Neural cell (in vitro differentiated cells): ENCODE results near the gene APOL4. TPM values are rescaled to one million over a fixed set of nuclear protein-coding genes. Genes with fewer than 3 reads are reported as not detected.

Experiments used
- H2AFZ ChIP-seq: fragments of 200-600, 300-800 bp; sonication (generic), shearing (Covaris generic); 2 replicates; pipeline ENCODE4 v1.6.0; 2014; ENCODE audit warnings: low read depth, mild to moderate bottlenecking, antibody characterized with exemption, low read length, moderate library complexity
- H3F3A ChIP-seq: fragments of 200-600 bp; shearing (Covaris generic); 2 replicates; pipeline ENCODE4 v1.6.1; 2016; ENCODE audit warnings: mild to moderate bottlenecking, moderate library complexity, mixed read lengths, antibody characterized with exemption, low read length; ENCODE audit not compliant: insufficient read depth, poor library complexity, severe bottlenecking
- H3K27ac ChIP-seq: fragments of 200-600, 300-800 bp; sonication (generic), shearing (Covaris generic); 2 replicates; pipeline ENCODE4 v1.5.1; 2014; ENCODE audit warnings: mild to moderate bottlenecking, low read length, moderate library complexity
- H3K27me3 ChIP-seq: fragments of 300-800, 200-600 bp; sonication (generic), shearing (Covaris generic); 2 replicates; pipeline ENCODE4 v1.6.0; 2014; ENCODE audit warnings: mild to moderate bottlenecking, low read depth, low read length, moderate library complexity; ENCODE audit not compliant: insufficient read depth
- H3K36me3 ChIP-seq: fragments of 300-800, 200-600 bp; sonication (generic), shearing (Covaris generic); 2 replicates; pipeline ENCODE4 v1.5.1; 2014; ENCODE audit warnings: mild to moderate bottlenecking, antibody characterized with exemption, low read length, moderate library complexity; ENCODE audit not compliant: insufficient read depth
- H3K4me2 ChIP-seq: fragments of 300-800, 200-600 bp; sonication (generic), shearing (Covaris generic); 2 replicates; pipeline ENCODE4 v1.6.0; 2014; ENCODE audit warnings: mild to moderate bottlenecking, low read length
- H3K4me3 ChIP-seq: fragments of 300-800, 200-600 bp; sonication (generic), shearing (Covaris generic); 2 replicates; pipeline ENCODE4 v1.5.1; 2014; ENCODE audit warnings: mild to moderate bottlenecking, low read length, moderate library complexity
- H3K79me2 ChIP-seq: fragments of 200-600 bp; shearing (Covaris generic); replicated peaks from 2 replicates; pipeline ENCODE4 v1.6.0; 2014; ENCODE audit warnings: mild to moderate bottlenecking, low read length, moderate library complexity; ENCODE audit not compliant: insufficient read depth
- H3K9ac ChIP-seq: fragments of 300-800, 200-600 bp; sonication (generic), shearing (Covaris generic); 2 replicates; pipeline ENCODE4 v1.6.1; 2016; ENCODE audit warnings: mild to moderate bottlenecking, low read length, mixed read lengths
- H3K9me2 ChIP-seq: fragments of 200-600 bp; shearing (Covaris generic); 2 replicates; pipeline ENCODE4 v1.6.1; 2016; ENCODE audit warnings: mild to moderate bottlenecking, low read length, mixed read lengths; ENCODE audit not compliant: insufficient read depth
- H3K9me3 ChIP-seq: fragments of 200-600, 300-800 bp; sonication (generic), shearing (Covaris generic); 2 replicates; pipeline ENCODE4 v1.6.1; 2016; ENCODE audit warnings: mild to moderate bottlenecking, mixed run types, low read length, moderate library complexity, mixed read lengths
- H4K20me1 ChIP-seq: fragments of 200-600 bp; shearing (Covaris generic); 2 replicates; pipeline ENCODE4 v1.6.1; 2016; ENCODE audit warnings: mild to moderate bottlenecking, mixed run types; ENCODE audit not compliant: insufficient read depth
- CTCF ChIP-seq: fragments of 450-650 bp; IDR thresholded peaks from 2 replicates; pipeline ENCODE4 v1.5.1; 2014; ENCODE audit warnings: antibody characterized with exemption, mild to moderate bottlenecking, moderate library complexity; ENCODE audit not compliant: poor library complexity, severe bottlenecking
- EP300 ChIP-seq: fragments of 450-650 bp; conservative IDR thresholded peaks from 2 replicates; pipeline ENCODE4 v1.6.1; 2014; ENCODE audit warnings: antibody characterized with exemption, mild to moderate bottlenecking, moderate library complexity; ENCODE audit not compliant: poor library complexity, severe bottlenecking
- EZH2 ChIP-seq: fragments of 200-600, 300-800 bp; shearing (Covaris generic), sonication (generic); IDR thresholded peaks from 2 replicates; pipeline ENCODE4 v1.6.1; 2014; ENCODE audit warnings: antibody characterized with exemption, low read length, borderline replicate concordance, mild to moderate bottlenecking; ENCODE audit not compliant: insufficient read depth, poor library complexity, severe bottlenecking
- MXI1 ChIP-seq: fragments of 450-650 bp; conservative IDR thresholded peaks from 2 replicates; pipeline ENCODE4 v1.6.1; 2014; ENCODE audit warnings: antibody characterized with exemption, mild to moderate bottlenecking; ENCODE audit not compliant: poor library complexity, severe bottlenecking
- POLR2AphosphoS5 ChIP-seq: IDR thresholded peaks from 2 replicates; pipeline ENCODE4 v1.6.1; 2012
- RAD21 ChIP-seq: fragments of 450-650 bp; conservative IDR thresholded peaks from 2 replicates; pipeline ENCODE4 v1.6.1; 2014; ENCODE audit warnings: antibody characterized with exemption, mild to moderate bottlenecking, moderate library complexity
- REST ChIP-seq: IDR thresholded peaks from 2 replicates; pipeline ENCODE4 v1.6.1; 2012; ENCODE audit warnings: borderline replicate concordance
- SMC3 ChIP-seq: fragments of 450-650 bp; conservative IDR thresholded peaks from 2 replicates; pipeline ENCODE4 v1.6.1; 2014; ENCODE audit warnings: antibody characterized with exemption, mild to moderate bottlenecking, moderate library complexity; ENCODE audit not compliant: poor library complexity
- TAF1 ChIP-seq: IDR thresholded peaks from 2 replicates; pipeline ENCODE4 v1.6.1; 2012; ENCODE audit warnings: low read depth
- polyA plus RNA-seq: library from polyadenylated mRNA; depleted of rRNA; stranded (reverse); fragments of >200 nt; gene quantifications from 2 replicates; pipeline ENCODE4 v1.2.3, GENCODE V29; 2014

APOL4 gene
- polyA plus RNA-seq, 1 donor from 2014 or later: not detected

- TF ChIP-seq POLR2AphosphoS5: no peak
- TF ChIP-seq EZH2: no peak
- TF ChIP-seq EP300: no peak
- TF ChIP-seq MXI1: no peak
- TF ChIP-seq RAD21: no peak
- H3F3A ChIP-seq: no peaks in the 10 kb centered on the region
- H3K4me2 ChIP-seq: no peak within 1 kb of the TSS
- no peak within 1 kb of the TSS for H3K4me3 ChIP-seq
- no peaks in the 10 kb centered on the region for H3K9me3 ChIP-seq
- no peaks in the 10 kb centered on the region for H3K27me3 ChIP-seq
- no peaks in the 10 kb centered on the region for H3K9me2 ChIP-seq
- H2AFZ ChIP-seq: no peak within 1 kb of the TSS
- H3K27ac ChIP-seq: no peak within 1 kb of the TSS
- no peaks in the 10 kb centered on the region for H3K79me2 ChIP-seq
- H4K20me1 ChIP-seq: no peaks in the 10 kb centered on the region
- no peak within 1 kb of the TSS for H3K9ac ChIP-seq
- no peaks in the 10 kb centered on the region for H3K36me3 ChIP-seq
Observed at GRCh38 chr22:36160499-36160942, 41.1 kb downstream of the APOL4 start, which contains the start of gene APOL3. TSS of gene APOL3 (minus strand) at chr22:36160755. CDS start at chr22:36149055, 11,700 bp downstream.

- no peak overlapping the region for H3K9ac ChIP-seq
- H3F3A ChIP-seq: no peaks in the 10 kb centered on the region
- H3K4me2 ChIP-seq: no peak overlapping the region
- no peaks in the 10 kb centered on the region for H4K20me1 ChIP-seq
- no peaks in the 10 kb centered on the region for H3K9me2 ChIP-seq
- H2AFZ ChIP-seq: no peak overlapping the region
- H3K4me3 ChIP-seq: no peak overlapping the region
- H3K79me2 ChIP-seq: no peaks in the 10 kb centered on the region
- H3K36me3 ChIP-seq: no peaks in the 10 kb centered on the region
- TF ChIP-seq CTCF (no peak), EZH2 (no peak), TAF1 (no peak), RAD21 (no peak), MXI1 (no peak), REST (no peak), EP300 (no peak), SMC3 (no peak), POLR2AphosphoS5 (no peak)
- H3K27me3 ChIP-seq: no peaks in the 10 kb centered on the region
- no peaks in the 10 kb centered on the region for H3K9me3 ChIP-seq
- H3K27ac ChIP-seq: no peak overlapping the region
Observed at GRCh38 chr22:36156515-36157419, 44.8 kb downstream of the APOL4 start.
